GM13976 (cell line): Measurements from ENCODE around the gene JAZF1.

Source experiments
- DNase-seq: peaks from one replicate; pipeline ENCODE4 v3.0.0; 2012; ENCODE audit warnings: low spot score
- in situ Hi-C: fragments of 300-500 bp; cut with MboI; formaldehyde crosslinking; loops from one replicate; pipeline ENCODE4 v1.12.0; 2022; ENCODE audit warnings: low sequenced_read_pairs, mixed read lengths, inconsistent platforms; ENCODE audit not compliant: unreplicated experiment
- TF ChIP-seq, protein P1 (sequence below): IDR thresholded peaks from 2 replicates; pipeline ENCODE4 v1.5.1; 2012; ENCODE audit warnings: borderline replicate concordance, mild to moderate bottlenecking; ENCODE audit not compliant: insufficient read depth; ENCODE audit errors: extremely low read depth, missing control alignments, control extremely low read depth

The JAZF1 gene

GRCh38 chr7:27997188-27997707 is 183.3 kb downstream of the JAZF1 start:
- in situ Hi-C loops: no loop called here
- DNase-seq: no peak
- TF ChIP-seq, protein P1, sequence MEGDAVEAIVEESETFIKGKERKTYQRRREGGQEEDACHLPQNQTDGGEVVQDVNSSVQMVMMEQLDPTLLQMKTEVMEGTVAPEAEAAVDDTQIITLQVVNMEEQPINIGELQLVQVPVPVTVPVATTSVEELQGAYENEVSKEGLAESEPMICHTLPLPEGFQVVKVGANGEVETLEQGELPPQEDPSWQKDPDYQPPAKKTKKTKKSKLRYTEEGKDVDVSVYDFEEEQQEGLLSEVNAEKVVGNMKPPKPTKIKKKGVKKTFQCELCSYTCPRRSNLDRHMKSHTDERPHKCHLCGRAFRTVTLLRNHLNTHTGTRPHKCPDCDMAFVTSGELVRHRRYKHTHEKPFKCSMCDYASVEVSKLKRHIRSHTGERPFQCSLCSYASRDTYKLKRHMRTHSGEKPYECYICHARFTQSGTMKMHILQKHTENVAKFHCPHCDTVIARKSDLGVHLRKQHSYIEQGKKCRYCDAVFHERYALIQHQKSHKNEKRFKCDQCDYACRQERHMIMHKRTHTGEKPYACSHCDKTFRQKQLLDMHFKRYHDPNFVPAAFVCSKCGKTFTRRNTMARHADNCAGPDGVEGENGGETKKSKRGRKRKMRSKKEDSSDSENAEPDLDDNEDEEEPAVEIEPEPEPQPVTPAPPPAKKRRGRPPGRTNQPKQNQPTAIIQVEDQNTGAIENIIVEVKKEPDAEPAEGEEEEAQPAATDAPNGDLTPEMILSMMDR: no peak

DNA sequence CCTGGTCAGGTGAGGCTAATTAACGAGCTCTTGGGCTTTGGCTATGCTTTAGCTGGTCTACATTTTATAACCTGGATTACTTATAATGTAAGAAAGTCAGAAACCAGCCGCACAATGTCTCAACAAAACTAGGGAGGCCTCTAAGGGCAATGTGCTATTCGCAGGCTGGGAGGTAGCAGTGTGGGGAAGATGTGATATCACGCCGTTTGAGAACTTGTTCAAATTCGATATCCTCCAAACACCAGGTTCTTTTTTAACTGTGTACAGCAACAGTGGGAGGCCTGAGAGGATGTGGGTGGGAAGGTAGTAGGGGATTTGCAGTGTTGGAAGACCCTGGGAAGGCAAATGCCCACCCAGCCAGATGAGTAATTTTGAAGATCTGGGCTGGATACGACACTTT is 184.5 kb downstream of the JAZF1 start:
- in situ Hi-C loops: no loop called here
- DNase-seq: no peak
- TF ChIP-seq, protein P1: no peak

DNA sequence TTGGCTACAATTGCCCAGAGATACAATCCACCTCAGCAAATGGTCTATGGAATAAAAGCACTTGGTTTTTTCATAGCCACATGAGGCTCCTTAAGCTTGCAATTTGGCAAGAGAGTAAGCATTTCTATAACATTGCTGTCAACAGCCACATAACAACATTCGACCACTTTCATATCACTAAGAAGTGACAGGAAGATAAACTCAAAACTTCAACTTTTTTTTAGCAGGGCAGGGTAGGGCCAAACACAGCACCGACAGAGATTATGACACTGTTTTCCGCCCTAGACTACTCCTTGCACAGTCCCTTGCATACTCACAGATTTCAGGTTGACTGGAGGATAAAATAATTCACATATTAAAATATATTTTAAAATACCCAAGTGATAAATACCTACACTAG is 185.4 kb downstream of the JAZF1 start:
- TF ChIP-seq, protein P1: no peak
- in situ Hi-C loops: no loop called here
- no peak for DNase-seq

DNA sequence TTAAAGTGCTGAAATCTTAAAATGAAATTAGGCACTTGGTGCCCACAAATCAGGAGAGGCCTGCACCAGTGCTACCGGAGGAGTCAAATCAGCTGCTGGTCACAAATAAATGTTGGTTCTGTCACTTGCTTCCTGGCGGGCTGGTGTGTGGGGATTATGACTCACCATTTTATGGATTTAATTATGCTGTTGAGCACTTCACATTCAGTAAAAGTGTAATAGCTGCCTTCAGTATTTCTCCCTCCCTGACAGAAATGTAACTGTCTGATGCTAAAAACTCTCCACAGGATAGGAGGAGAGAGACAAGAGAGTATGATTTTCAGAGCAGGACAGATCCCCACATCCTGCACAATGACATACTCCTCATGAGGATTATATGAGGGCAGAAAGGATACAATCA is 186.0 kb downstream of the JAZF1 start:
- in situ Hi-C loops: no loop called here
- DNase-seq: no peak
- TF ChIP-seq, protein P1: no peak

- in situ Hi-C loops: no loop called here
- TF ChIP-seq, protein P1: no peak
- DNase-seq: no peak
These were observed 187.7 kb downstream of the JAZF1 start for GRCh38 chr7:27992755-27993493.

GRCh38 chr7:27992097-27992496 is 188.5 kb downstream of the JAZF1 start:
- TF ChIP-seq, protein P1: no peak
- in situ Hi-C loops: no loop called here
- DNase-seq: no peak
